ENCODE results near the gene CDK5RAP2. TPM values are rescaled to one million over a fixed set of nuclear protein-coding genes. Genes with fewer than 3 reads are reported as not detected.

Gene CDK5RAP2
- total and polyA plus RNA-seq, 2 donors (not counting 1 experiment from before 2014, with no cell fraction given), result 17.7 to 48.6 TPM

DNA sequence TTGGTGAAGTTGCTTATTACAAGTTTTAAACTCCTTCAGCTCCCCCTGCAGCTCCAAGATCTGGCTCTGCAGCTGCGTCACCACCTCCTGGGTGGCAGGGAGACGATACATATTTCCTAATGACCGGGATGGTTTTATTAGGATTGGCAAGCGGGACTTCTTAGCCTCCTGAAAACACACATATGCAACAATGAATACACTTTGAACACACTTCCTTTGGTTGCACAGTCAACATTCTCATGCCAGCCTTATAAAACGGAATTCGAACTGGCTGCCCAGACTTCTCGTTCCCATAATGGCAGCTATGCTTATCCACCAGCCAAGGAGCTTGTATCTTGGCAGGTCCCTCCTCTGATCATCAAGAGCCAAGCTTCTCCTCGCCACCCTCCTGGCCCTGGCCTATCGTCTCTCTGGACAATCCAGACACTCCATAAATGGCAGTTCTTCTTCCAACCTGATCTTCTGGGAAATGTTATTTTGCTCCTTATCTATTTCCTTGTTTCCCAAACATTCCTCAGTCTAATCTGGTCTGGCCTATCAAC lies 131.9 kb downstream of the CDK5RAP2 start:
- Histone ChIP-seq H4K20me1 (ENCODE audit: control insufficient read depth, extremely low read depth, insufficient read depth, low read length) (no peaks in the 10 kb centered on the region), H3K4me2 (ENCODE audit: extremely low read depth, insufficient read depth, low read length) (no peak overlapping the region), H3K9me3 (ENCODE audit: control insufficient read depth, insufficient read depth, low read depth, low read length) (no peaks in the 10 kb centered on the region), H3K36me3 (ENCODE audit: control insufficient read depth, insufficient read depth, low read length) (no peaks in the 10 kb centered on the region), H3K4me1 (ENCODE audit: control insufficient read depth, extremely low read depth, insufficient read depth, low read length) (peaks cover 3% of the 10 kb centered on the region), H3K79me2 (ENCODE audit: control insufficient read depth, insufficient read depth, low read length) (no peaks in the 10 kb centered on the region), H3K4me3 (replicated peaks in 1 of 4; ENCODE audit: control extremely low read depth in 1 of 4, insufficient read depth in 1 of 4, low read depth in 3 of 4, low read length in 4 of 4) (no peak overlapping the region), H3K9ac (ENCODE audit: insufficient read depth, low read length) (no peak overlapping the region), H3K27ac (ENCODE audit: insufficient read depth, low read length) (no peak overlapping the region), H3K27me3 (ENCODE audit: control insufficient read depth, insufficient read depth, low read length) (no peaks in the 10 kb centered on the region), H2AFZ (ENCODE audit: low read length) (no peak overlapping the region)
- DNase-seq (ENCODE audit: low read depth in 2 of 2), result no peak
- TF ChIP-seq, protein P1, sequence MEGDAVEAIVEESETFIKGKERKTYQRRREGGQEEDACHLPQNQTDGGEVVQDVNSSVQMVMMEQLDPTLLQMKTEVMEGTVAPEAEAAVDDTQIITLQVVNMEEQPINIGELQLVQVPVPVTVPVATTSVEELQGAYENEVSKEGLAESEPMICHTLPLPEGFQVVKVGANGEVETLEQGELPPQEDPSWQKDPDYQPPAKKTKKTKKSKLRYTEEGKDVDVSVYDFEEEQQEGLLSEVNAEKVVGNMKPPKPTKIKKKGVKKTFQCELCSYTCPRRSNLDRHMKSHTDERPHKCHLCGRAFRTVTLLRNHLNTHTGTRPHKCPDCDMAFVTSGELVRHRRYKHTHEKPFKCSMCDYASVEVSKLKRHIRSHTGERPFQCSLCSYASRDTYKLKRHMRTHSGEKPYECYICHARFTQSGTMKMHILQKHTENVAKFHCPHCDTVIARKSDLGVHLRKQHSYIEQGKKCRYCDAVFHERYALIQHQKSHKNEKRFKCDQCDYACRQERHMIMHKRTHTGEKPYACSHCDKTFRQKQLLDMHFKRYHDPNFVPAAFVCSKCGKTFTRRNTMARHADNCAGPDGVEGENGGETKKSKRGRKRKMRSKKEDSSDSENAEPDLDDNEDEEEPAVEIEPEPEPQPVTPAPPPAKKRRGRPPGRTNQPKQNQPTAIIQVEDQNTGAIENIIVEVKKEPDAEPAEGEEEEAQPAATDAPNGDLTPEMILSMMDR (conservative IDR thresholded peaks at IDR 0.05 in 1 of 2, IDR thresholded peaks at IDR 0.05 in 1 of 2; ENCODE audit: low read depth in 1 of 2, low read length in 2 of 2), result no peak
- no peak for TF ChIP-seq EZH2 (IDR thresholded peaks at IDR 0.05; ENCODE audit: low read length, missing control alignments)

DNA sequence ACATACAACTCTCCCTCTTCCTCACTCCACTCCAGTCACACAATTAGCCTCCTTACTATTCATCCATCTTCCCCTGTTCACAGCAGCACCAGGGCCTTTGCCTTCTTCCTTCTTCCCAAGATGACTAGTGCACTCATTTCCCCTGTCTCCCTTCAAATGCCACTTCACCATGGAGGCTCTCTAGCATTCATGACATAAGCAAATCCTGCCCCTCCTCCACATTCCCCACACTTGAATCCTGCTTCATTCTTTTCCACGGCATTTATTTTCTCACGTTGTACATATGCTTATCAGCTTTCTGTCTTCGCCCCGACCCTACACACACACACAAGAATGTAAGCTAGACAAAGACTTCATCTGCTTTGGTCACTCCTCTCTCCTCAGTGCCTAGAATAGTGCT lies 133.3 kb downstream of the CDK5RAP2 start:
- peak in 1 of 2 donors; percentile 65 for DNase-seq (ENCODE audit: low read depth in 2 of 2)
- H2AFZ ChIP-seq (ENCODE audit: low read length), result no peak overlapping the region
- no peaks in the 10 kb centered on the region for H4K20me1 ChIP-seq (ENCODE audit: control insufficient read depth, extremely low read depth, insufficient read depth, low read length)
- no peaks in the 10 kb centered on the region for H3K9me3 ChIP-seq (ENCODE audit: control insufficient read depth, insufficient read depth, low read depth, low read length)
- H3K4me1 ChIP-seq (ENCODE audit: control insufficient read depth, extremely low read depth, insufficient read depth, low read length), result peaks cover 5% of the 10 kb centered on the region
- no peaks in the 10 kb centered on the region for H3K36me3 ChIP-seq (ENCODE audit: control insufficient read depth, insufficient read depth, low read length)
- H3K4me3 ChIP-seq (replicated peaks in 1 of 4; ENCODE audit: control extremely low read depth in 1 of 4, insufficient read depth in 1 of 4, low read depth in 3 of 4, low read length in 4 of 4), result no peak overlapping the region
- H3K79me2 ChIP-seq (ENCODE audit: control insufficient read depth, insufficient read depth, low read length), result no peaks in the 10 kb centered on the region
- no peaks in the 10 kb centered on the region for H3K27me3 ChIP-seq (ENCODE audit: control insufficient read depth, insufficient read depth, low read length)
- no peak overlapping the region for H3K9ac ChIP-seq (ENCODE audit: insufficient read depth, low read length)
- no peak overlapping the region for H3K4me2 ChIP-seq (ENCODE audit: extremely low read depth, insufficient read depth, low read length)
- H3K27ac ChIP-seq (ENCODE audit: insufficient read depth, low read length), result no peak overlapping the region
- TF ChIP-seq EZH2 (IDR thresholded peaks at IDR 0.05; ENCODE audit: low read length, missing control alignments), result no peak
- TF ChIP-seq, protein P1 (conservative IDR thresholded peaks at IDR 0.05 in 1 of 2, IDR thresholded peaks at IDR 0.05 in 1 of 2; ENCODE audit: low read depth in 1 of 2, low read length in 2 of 2), result no peak

DNA sequence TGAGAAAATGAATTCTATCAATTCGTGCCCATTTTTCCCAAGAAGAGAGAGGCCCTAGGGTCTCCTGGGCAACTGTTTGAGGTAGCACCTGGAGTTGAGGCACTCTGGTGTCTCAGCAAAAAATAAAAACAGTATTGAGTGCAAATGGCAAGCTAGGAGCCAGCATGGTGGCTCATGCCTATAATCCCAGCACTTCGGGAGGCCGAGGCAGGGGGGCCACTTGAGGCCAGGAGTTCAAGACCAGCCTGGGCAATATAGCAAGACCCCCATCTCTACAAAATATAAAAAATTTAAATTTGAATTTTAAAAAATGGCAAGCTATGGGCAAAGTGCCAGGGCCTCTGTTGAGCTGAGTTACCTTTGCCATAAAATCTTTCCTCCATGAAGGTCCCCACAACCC lies 136.0 kb downstream of the CDK5RAP2 start:
- Histone ChIP-seq H3K27me3 (ENCODE audit: control insufficient read depth, insufficient read depth, low read length) (no peaks in the 10 kb centered on the region), H3K9ac (ENCODE audit: insufficient read depth, low read length) (no peak overlapping the region), H3K4me3 (replicated peaks in 1 of 4; ENCODE audit: control extremely low read depth in 1 of 4, insufficient read depth in 1 of 4, low read depth in 3 of 4, low read length in 4 of 4) (no peak overlapping the region), H3K79me2 (ENCODE audit: control insufficient read depth, insufficient read depth, low read length) (no peaks in the 10 kb centered on the region), H3K36me3 (ENCODE audit: control insufficient read depth, insufficient read depth, low read length) (no peaks in the 10 kb centered on the region), H4K20me1 (ENCODE audit: control insufficient read depth, extremely low read depth, insufficient read depth, low read length) (no peaks in the 10 kb centered on the region), H3K27ac (ENCODE audit: insufficient read depth, low read length) (peak overlapping the region; percentile 36), H3K9me3 (ENCODE audit: control insufficient read depth, insufficient read depth, low read depth, low read length) (no peaks in the 10 kb centered on the region), H3K4me2 (ENCODE audit: extremely low read depth, insufficient read depth, low read length) (no peak overlapping the region), H3K4me1 (ENCODE audit: control insufficient read depth, extremely low read depth, insufficient read depth, low read length) (peaks cover 9% of the 10 kb centered on the region), H2AFZ (ENCODE audit: low read length) (no peak overlapping the region)
- TF ChIP-seq, protein P1 (conservative IDR thresholded peaks at IDR 0.05 in 1 of 2, IDR thresholded peaks at IDR 0.05 in 1 of 2; ENCODE audit: low read depth in 1 of 2, low read length in 2 of 2), result no peak
- TF ChIP-seq EZH2 (IDR thresholded peaks at IDR 0.05; ENCODE audit: low read length, missing control alignments), result no peak
- no peak for DNase-seq (ENCODE audit: low read depth in 2 of 2)

Measured in fibroblast of lung (primary cell).